K562 (cell line): ENCODE data around the gene FAM200A. TPM values are rescaled to one million over a fixed set of nuclear protein-coding genes. Genes with fewer than 3 reads are reported as not detected.
A peak's percentile ranks its signal among the peaks of the same experiment; 100 is the strongest.
"Not testable (repeated sequence)": the region's sequence is repeated elsewhere in the genome, so short reads cannot be mapped to it uniquely, and the experiment has no call there.

Source experiments
- ATAC-seq: fragments of 200-7000 bp; cut with Tn5 transposase; 3 replicates; pipeline ENCODE4 v1.9.1; 2020; ENCODE audit warnings: moderate library complexity
- BruUV-seq: library from RNA; stranded (reverse); fragments of 400-500 nt; replicated peaks from 2 replicates; lab custom pipeline; 2021; lab: Mats Ljungman, UMichigan
- CTCF ChIA-PET: fragments of 300-600 bp; formaldehyde crosslinking; extraction: SDS; loops from one replicate; lab custom pipeline; 2021; ENCODE audit warnings: low intra/inter-chr PET ratio; lab: Yijun Ruan, JAX
- POLR2A ChIA-PET: fragments of 300-600, 350-650 bp; sonication (Branson Sonifier 250); formaldehyde crosslinking; extraction: SDS; loops from one replicate; lab custom pipeline; 2021; ENCODE audit warnings: antibody characterized with exemption, inconsistent platforms; lab: Yijun Ruan, JAX
- DNase-seq, 4 experiments: peaks; one replicate each; pipeline versions ENCODE4 v3.0.0 to v3.0.0-alpha.2; 2011 to 2018; ENCODE audit warnings: low spot score in 3 of 4, mixed read lengths in 3 of 4; ENCODE audit errors: extremely low read depth in 1 of 4
- FAIRE-seq: peaks from 2 replicates; lab custom pipeline; 2011; peaks lifted over from hg19 to GRCh38; lab: Jason Lieb, UNC
- H2AFZ ChIP-seq: 2 replicates; pipeline ENCODE4 v1.6.0; 2011; ENCODE audit warnings: low read depth, low read length, control low read depth, inconsistent platforms
- H3K27ac ChIP-seq: fragments of 200-600 bp; 3 replicates; pipeline ENCODE4 v1.8.0; 2011; ENCODE audit warnings: low read depth, mild to moderate bottlenecking, control low read depth, inconsistent platforms, low read length, moderate library complexity, mixed read lengths; ENCODE audit errors: extremely low read depth
- H3K27me3 ChIP-seq, 2 experiments: fragments of 300-600 bp in 1 of 2; 2 replicates in 1 of 2; 3 replicates in 1 of 2; pipeline versions ENCODE4 v1.6.0 to v1.8.0; 2011; ENCODE audit warnings: inconsistent platforms in 2 of 2, low read length in 2 of 2, mild to moderate bottlenecking in 1 of 2, mixed read lengths in 1 of 2, moderate library complexity in 1 of 2; ENCODE audit not compliant: control insufficient read depth in 2 of 2, insufficient read depth in 2 of 2
- H3K36me3 ChIP-seq: fragments of 300-600 bp; 3 replicates; pipeline ENCODE4 v1.8.0; 2011; ENCODE audit warnings: mild to moderate bottlenecking, low read length, inconsistent platforms; ENCODE audit not compliant: control insufficient read depth, insufficient read depth
- H3K4me1 ChIP-seq, 2 experiments: fragments of 200-600 bp in 1 of 2; replicated peaks in 1 of 2; 2 replicates in 1 of 2; 3 replicates in 1 of 2; pipeline versions ENCODE4 v1.5.1 to v1.8.0; 2011; ENCODE audit warnings: inconsistent platforms in 2 of 2, low read length in 2 of 2, mild to moderate bottlenecking in 1 of 2, mixed read lengths in 1 of 2, moderate library complexity in 1 of 2; ENCODE audit not compliant: control insufficient read depth in 2 of 2, insufficient read depth in 2 of 2
- H3K4me2 ChIP-seq: 2 replicates; pipeline ENCODE4 v1.6.1; 2011; ENCODE audit warnings: low read length, control low read depth, inconsistent platforms, mixed read lengths; ENCODE audit not compliant: insufficient read depth
- H3K4me3 ChIP-seq: fragments of 200-600 bp; sonication (generic), shearing (Covaris generic); 2 replicates; pipeline ENCODE4 v1.5.1; 2016; ENCODE audit warnings: control low read depth, inconsistent platforms
- H3K79me2 ChIP-seq: fragments of 200-600 bp; 3 replicates; pipeline ENCODE4 v1.8.0; 2011; ENCODE audit warnings: low read length, inconsistent platforms; ENCODE audit not compliant: control insufficient read depth, insufficient read depth
- H3K9ac ChIP-seq, 2 experiments: 2 replicates each; pipeline versions ENCODE4 v1.6.0 to v1.6.1; 2011; ENCODE audit warnings: low read depth in 2 of 2, low read length in 2 of 2, control low read depth in 1 of 2, inconsistent platforms in 1 of 2, mild to moderate bottlenecking in 1 of 2, mixed read lengths in 1 of 2; ENCODE audit not compliant: insufficient read depth in 1 of 2
- H3K9me1 ChIP-seq: one replicate; pipeline ENCODE4 v1.6.0; 2011; ENCODE audit warnings: inconsistent platforms, mild to moderate bottlenecking, low read length, moderate library complexity; ENCODE audit not compliant: control insufficient read depth, insufficient read depth
- H3K9me3 ChIP-seq: replicated peaks from 2 replicates; pipeline ENCODE4 v1.5.1; 2011; ENCODE audit warnings: low read depth, low read length, inconsistent platforms; ENCODE audit not compliant: control insufficient read depth, insufficient read depth
- H4K20me1 ChIP-seq: replicated peaks from 2 replicates; pipeline ENCODE4 v1.6.1; 2011; ENCODE audit warnings: low read length, inconsistent platforms, mixed read lengths; ENCODE audit not compliant: control insufficient read depth, insufficient read depth
- CBX1 ChIP-seq: sonication (generic); IDR thresholded peaks from 2 replicates; pipeline ENCODE4 v1.6.1; 2016; ENCODE audit warnings: antibody characterized with exemption, low read depth, mild to moderate bottlenecking
- HMGN3 ChIP-seq: IDR thresholded peaks from 2 replicates; pipeline ENCODE4 v1.6.1; 2011; ENCODE audit warnings: borderline replicate concordance, low read depth, mild to moderate bottlenecking, mixed read lengths, low read length; ENCODE audit not compliant: insufficient read length; ENCODE audit errors: extremely low read depth
- POLR2G ChIP-seq: fragments of 200-400 bp; formaldehyde crosslinking; IDR thresholded peaks from 2 replicates; pipeline ENCODE4 v1.6.1; 2017; ENCODE audit warnings: low read depth, mild to moderate bottlenecking, antibody characterized with exemption, low read length, moderate library complexity
- ZBTB33 ChIP-seq: sonication (generic); formaldehyde crosslinking; IDR thresholded peaks from 2 replicates; pipeline ENCODE4 v1.8.1; 2023; ENCODE audit warnings: mild to moderate bottlenecking, missing genetic modification reagents
- ZC3H11A ChIP-seq: IDR thresholded peaks from 2 replicates; pipeline ENCODE4 v1.6.1; 2012; ENCODE audit warnings: low read depth, low read length, improper control_type of control experiment
- WGBS: fragments of 100-300 bp; shearing (Covaris generic); methylation state at CpG from one replicate; pipeline ENCODE4 v1.1.6; 2016; ENCODE audit warnings: low coverage, mixed read lengths; ENCODE audit not compliant: insufficient coverage; ENCODE audit errors: missing lambda C conversion rate; 5-methylcytosine and 5-hydroxymethylcytosine counted together
- in situ Hi-C: fragments of 300-500 bp; cut with MboI; formaldehyde crosslinking; loops from 4 replicates; pipeline ENCODE4 v1.15.0; 2018; ENCODE audit warnings: inconsistent platforms, mixed read lengths
- intact Hi-C: fragments of 100-400 bp; cut with micrococcal nuclease; formaldehyde crosslinking; loops from 2 replicates; pipeline ENCODE4 v1.14.2; 2022
- polyA plus RNA-seq, 8 experiments: library from polyadenylated mRNA; depleted of rRNA in 4 of 8; stranded (reverse) in 5 of 8; unstranded in 3 of 8; fragments of >200 nt; fragmentation: Nextera tagmentation in 2 of 8; fragmentation: Illumina TruSeq in 1 of 8; extraction: Ambion mirVana in 2 of 8; extraction: Trizol in 1 of 8; gene quantifications; 2 replicates each; pipeline versions ENCODE4 v1.2.1 to v1.2.3, GENCODE V29; 2011 to 2014; ENCODE audit warnings: inconsistent platforms in 1 of 8, missing spikeins in 1 of 8
- total RNA-seq, 7 experiments: library from RNA; depleted of rRNA in 6 of 7; stranded (reverse); fragments of >200 nt in 6 of 7; fragmentation: Illumina TruSeq in 2 of 7; extraction: Trizol in 2 of 7; gene quantifications; 2 replicates each; pipeline versions ENCODE4 v1.2.1 to v1.2.3, GENCODE V29; 2011 to 2021; ENCODE audit warnings: low replicate concordance in 1 of 7

The FAM200A gene
- total and polyA plus RNA-seq, 9 of the 15 experiments (the other 6 are each of a cell fraction or from before 2014, with no cell fraction given): 3.3 to 11.2 (median 8.3) TPM

- POLR2A ChIA-PET: interaction anchor here (1.1 to 1.7 kb wide), 2 partner anchors 9 to 14 kb away, joined by 3 to 6 read pairs; no protein-coding TSS in a partner anchor
- FAIRE-seq, in situ Hi-C loops, H3K79me2 ChIP-seq, H3K36me3 ChIP-seq, H3K9ac ChIP-seq, H2AFZ ChIP-seq, H3K4me3 ChIP-seq, CTCF ChIA-PET, intact Hi-C loops, H3K27ac ChIP-seq, DNase-seq, H4K20me1 ChIP-seq: not testable (repeated sequence)
- H3K27me3 ChIP-seq: peaks cover 15 to 17% of the 10 kb centered on the region in 2 experiments; a peak in 3 of 5 replicates
- peaks cover 0 to 17% of the 10 kb centered on the region in 2 experiments; a peak in 2 of 5 replicates for H3K4me1 ChIP-seq
- peak; percentile 45; the same call in 1 of the 2 replicates for TF ChIP-seq ZC3H11A
- TF ChIP-seq, all 486 proteins: peak for 1; not testable (repeated sequence) for 485
- WGBS: 23% methylated on average over 4 of the region's 4 CpGs
- not testable (repeated sequence) for ATAC-seq, H3K9me3 ChIP-seq, H3K4me2 ChIP-seq, H3K9me1 ChIP-seq, BruUV-seq
Observed at GRCh38 chr7:99580778-99581332, 28.9 kb upstream of the FAM200A start.

DNA sequence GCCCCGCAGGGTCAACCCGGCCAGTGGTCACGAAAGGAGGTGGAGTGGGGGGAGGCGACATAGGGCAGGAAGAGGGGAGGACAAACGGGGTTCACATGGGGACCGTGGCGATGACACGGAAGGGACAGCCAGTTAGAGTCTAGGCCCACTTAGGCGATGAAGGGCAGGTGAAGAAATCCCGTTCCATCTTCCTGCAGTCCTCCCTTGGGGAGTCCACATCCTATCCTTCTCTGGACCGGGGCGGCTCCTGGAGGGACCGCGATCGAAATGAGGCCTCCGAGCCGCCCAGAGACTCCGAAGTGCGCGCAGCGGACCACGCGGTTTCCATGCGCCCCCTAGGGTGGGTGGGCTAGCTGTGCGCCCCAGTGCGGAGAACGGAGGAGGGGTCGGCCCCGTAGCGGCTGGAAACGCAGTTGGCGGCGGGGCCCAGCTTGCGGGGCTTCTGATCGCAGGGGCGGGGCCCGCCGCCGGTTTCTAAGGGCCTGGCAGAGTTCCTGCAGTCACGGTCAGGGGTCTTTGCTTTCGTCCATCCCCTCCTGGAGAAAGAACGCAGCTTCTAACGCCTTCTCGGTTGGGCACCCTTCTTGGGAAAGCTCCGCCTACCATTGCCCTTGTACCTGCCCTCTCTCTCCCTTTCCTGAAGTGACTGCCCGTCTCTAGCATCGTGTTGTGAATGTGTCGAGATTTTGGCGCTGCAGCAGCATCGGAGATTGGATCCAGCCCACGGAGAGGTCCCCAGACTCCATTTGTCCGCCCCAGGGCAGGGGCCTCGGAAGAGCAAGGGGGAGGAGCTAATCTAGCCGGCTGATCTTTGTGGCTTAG lies 28.3 kb upstream of the FAM200A start:
- ATAC-seq (no peak; the same call in 2 of the 3 replicates), FAIRE-seq (no peak), DNase-seq (peak in 1 of 4 experiments; percentile 36)
- no TSS peak for BruUV-seq
- Histone ChIP-seq H3K27ac (no peak overlapping the region), H4K20me1 (no peaks in the 10 kb centered on the region), H3K4me3 (no peak overlapping the region), H3K79me2 (no peaks in the 10 kb centered on the region), H3K9me1 (no peaks in the 10 kb centered on the region), H3K27me3 (peaks cover 15 to 17% of the 10 kb centered on the region in 2 experiments; a peak in 3 of 5 replicates), H3K4me1 (peaks cover 0 to 17% of the 10 kb centered on the region in 2 experiments; a peak in 2 of 5 replicates), H3K9ac (no peak overlapping the region), H3K36me3 (no peaks in the 10 kb centered on the region), H2AFZ (no peak overlapping the region), H3K4me2 (no peak overlapping the region), H3K9me3 (peaks cover 2% of the 10 kb centered on the region; the same call in 1 of the 2 replicates)
- intact Hi-C loops (no loop called here), in situ Hi-C loops (no loop called here)
- 86% methylated on average over 48 of the region's 54 CpGs for WGBS
- CTCF ChIA-PET: no interaction called here
- POLR2A ChIA-PET: interaction anchor here (0.6 to 1.7 kb wide), 3 partner anchors 8 to 359 kb away, joined by 3 to 6 read pairs (median 3); no protein-coding TSS in a partner anchor
- TF ChIP-seq CBX1 (peak; percentile 27; the same call in 1 of the 2 replicates), ZBTB33 (CRISPR knock-in tag) (peak; percentile 99), HMGN3 (peak; percentile 19), POLR2G (peak; percentile 62)
